ENCODE results near the gene DGCR6. TPM values are rescaled to one million over a fixed set of nuclear protein-coding genes. Genes with fewer than 3 reads are reported as not detected.
"Not testable (repeated sequence)": the region's sequence is repeated elsewhere in the genome, so short reads cannot be mapped to it uniquely, and the experiment has no call there.

DGCR6 gene
- total RNA-seq, 1 donor from 2014 or later: 2.8 TPM

DNA sequence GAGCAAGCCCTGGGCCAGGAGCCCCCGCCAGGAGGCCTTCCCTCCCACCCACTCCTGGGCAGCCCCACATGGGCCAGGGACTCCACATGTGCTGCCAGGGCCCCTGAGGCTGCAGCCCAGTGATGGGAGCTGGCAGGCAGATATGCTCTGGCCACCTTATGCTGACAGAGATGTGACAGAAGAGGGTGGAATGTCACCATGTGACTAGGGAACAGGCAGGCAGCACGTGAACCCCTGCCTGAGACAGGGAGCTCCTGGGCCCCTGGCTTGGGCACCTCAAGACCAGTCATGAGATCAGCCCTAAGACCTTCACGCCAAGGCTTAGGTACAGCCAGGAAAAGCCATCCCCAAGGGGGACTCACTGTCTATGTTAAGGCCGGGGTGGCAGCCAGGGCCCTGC lies 20.9 kb downstream of the DGCR6 start:
- DNase-seq (ENCODE audit: low spot score): no peak
- intact Hi-C loops (cut with DNase I): no loop called here
- no peak for ATAC-seq

DNA sequence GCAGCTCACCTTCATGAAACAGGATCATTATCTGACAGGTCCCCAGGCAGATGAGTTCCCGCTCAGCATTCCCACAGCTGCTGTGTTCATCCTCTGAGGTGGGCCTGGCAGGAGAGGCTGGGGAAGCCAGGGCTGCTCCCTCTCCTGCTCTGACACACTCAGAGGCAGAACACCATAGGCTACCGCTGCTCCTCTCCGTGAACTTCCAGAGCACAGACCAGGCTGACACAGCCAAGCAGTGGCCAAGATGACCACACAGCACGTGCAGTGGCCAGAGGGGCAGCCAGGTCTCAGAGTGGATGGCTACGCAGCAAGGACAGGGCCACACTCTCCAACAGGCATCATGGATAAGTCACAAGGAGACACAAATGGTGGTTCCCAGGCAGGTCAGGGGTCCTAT lies 21.5 kb downstream of the DGCR6 start:
- intact Hi-C loops (cut with DNase I): no loop called here
- DNase-seq (ENCODE audit: low spot score): no peak

DNA sequence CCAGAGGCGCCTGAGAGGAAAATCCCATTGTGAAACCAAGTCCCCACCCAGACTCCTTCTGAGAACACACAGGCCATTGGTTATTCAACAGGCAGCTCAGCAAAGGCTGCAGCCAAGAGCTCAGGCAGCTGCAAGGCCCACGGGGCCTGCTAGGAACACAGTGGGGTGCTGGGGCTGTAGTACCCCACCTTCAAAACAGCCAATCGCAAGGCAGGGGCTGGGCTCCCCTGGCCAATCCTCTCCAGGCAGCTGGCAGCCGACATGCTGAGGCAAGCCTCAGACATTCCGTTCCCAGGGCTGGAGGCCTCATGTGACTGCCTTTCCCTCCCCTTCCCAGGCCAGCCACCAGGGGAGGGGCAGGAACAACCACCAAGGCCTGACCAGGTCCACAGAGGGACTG lies 23.3 kb downstream of the DGCR6 start:
- intact Hi-C loops (cut with DNase I): no loop called here
- ATAC-seq: peak; percentile 96
- no peak for DNase-seq (ENCODE audit: low spot score)

More for the DNA sequence above, 21.5 kb downstream of the DGCR6 start:
- no peak for ATAC-seq

DNA sequence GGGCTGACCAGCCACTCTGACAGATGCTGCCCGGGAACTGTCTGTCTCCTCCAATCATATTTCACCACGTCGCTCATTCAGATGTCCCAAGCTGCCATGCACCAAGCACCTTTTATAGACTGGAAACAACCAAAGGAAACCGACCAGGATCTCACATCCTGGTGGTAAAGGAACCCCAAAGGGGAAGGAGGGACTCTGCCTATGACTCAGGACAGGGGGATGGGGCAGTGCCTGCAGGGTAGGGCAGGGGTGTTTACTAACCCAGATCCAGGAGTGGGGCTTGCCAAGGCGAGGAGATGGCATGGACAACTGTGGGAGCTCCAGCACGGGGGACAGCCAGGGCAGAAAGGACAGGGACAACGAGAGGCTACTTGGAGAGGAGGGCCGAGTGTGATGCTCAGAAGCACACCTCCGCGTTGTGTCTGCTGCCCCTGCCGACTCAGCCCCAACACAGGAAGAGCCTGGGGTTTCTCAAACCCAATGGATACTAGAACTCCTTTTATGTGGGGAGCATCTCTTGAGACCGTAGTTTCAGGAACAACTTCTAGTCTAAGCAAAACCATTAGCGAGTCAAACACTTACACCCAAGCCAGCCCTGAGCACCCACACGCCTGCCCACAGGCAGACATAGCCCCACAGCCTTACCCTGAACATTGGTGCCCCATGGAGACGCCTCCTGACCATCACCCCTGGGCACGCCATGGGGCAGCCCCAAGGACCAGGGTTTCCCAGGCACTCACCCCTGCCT lies 26.0 kb downstream of the DGCR6 start:
- no peak for DNase-seq (ENCODE audit: low spot score)
- no peak for ATAC-seq
- intact Hi-C loops (cut with DNase I): no loop called here

DNA sequence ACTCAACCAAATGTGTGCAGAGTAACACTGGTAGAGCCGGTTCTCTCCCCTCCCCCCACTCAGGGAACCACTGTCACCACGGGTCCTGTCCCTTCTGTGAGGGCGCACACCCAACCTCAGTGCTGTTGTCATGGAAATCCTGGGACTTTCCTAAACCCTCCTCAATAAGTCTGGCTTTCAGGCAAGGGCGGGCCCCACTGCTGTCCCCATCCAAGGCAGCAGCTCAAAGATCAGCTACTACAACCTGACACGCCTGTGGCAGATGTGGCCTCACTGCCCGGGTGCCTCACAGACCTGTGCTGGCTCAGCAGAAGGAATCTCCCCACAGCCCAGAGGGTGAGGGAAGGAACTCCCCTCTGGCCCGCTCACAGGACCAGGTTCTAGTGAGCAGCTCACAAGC lies 27.8 kb downstream of the DGCR6 start:
- ATAC-seq (no peak), DNase-seq (ENCODE audit: low spot score) (no peak)
- intact Hi-C loops (cut with DNase I): no loop called here

DNA sequence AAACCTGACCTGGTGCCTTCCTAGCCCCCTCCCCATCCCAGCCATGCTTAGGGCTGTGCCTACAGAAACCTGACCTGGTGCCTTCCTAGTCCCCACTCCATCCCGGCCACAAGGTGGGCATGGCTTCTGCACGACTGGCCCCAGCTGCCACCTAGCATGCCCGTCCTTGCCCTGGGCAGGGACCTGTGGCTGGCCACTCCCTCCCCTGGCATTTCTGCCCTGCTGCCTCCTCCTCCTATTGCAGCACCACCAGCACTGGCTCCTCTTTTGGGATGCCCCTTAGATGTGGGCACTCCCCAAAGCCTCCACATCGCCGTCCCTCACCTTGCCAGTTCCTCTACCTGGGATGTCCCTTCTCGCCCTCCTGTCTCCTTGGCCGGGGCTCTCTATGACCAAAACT lies 28.6 kb downstream of the DGCR6 start:
- intact Hi-C loops (cut with DNase I); DNase-seq (ENCODE audit: low spot score); ATAC-seq: not testable (repeated sequence)

DNA sequence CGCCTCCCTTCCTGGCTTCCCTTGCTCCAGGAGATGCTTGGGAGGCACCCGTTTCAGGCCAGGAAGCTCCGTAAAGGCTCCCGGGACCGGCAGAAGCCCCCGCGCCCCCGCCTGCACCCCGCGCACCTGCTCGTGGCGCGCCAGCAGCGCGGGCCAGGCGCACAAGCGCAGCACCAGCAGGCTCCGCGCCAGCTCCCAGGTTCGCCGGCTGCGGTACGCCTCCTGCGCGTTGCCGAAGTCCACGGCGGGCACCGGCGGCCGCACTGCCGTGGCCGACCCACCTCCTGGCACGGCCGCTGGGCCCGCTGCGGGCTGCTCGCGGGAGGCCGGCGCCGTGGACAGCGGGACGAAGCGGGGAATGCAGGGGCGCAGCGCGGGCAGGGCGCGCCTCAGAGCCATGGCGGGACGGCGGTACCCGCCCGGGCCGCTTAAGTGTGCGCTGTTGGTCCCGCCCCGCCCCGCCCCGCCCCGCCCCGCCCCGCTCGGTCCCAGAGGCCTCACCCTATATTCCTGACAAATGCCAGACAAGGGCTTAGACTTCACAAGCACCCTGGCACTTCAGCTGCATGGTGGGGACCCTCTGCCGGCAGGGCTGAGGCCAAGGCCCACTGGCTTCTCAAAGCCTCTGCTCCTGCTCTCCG lies 29.9 kb downstream of the DGCR6 start, which contains the start of gene PRODH:
Gene PRODH, minus strand, starts transcription at position 405 of the 641 bp plus-strand sequence. Its CDS starts 6 bp downstream, at position 399.
- intact Hi-C loops (cut with DNase I): no loop called here
- DNase-seq (ENCODE audit: low spot score) (no peak), ATAC-seq (peak; percentile 59)

DNA sequence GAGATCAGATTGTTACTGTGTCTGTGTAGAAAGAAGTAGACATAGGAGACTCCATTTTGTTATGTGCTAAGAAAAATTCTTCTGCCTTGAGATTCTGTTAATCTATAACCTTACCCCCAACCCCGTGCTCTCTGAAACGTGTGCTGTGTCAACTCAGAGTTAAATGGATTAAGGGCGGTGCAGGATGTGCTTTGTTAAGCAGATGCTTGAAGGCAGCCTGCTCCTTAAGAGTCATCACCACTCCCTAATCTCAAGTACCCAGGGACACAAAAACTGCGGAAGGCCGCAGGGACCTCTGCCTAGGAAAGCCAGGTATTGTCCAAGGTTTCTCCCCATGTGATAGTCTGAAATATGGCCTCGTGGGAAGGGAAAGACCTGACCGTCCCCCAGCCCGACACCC lies 32.6 kb downstream of the DGCR6 start:
- DNase-seq (ENCODE audit: low spot score); intact Hi-C loops (cut with DNase I); ATAC-seq: not testable (repeated sequence)

DNA sequence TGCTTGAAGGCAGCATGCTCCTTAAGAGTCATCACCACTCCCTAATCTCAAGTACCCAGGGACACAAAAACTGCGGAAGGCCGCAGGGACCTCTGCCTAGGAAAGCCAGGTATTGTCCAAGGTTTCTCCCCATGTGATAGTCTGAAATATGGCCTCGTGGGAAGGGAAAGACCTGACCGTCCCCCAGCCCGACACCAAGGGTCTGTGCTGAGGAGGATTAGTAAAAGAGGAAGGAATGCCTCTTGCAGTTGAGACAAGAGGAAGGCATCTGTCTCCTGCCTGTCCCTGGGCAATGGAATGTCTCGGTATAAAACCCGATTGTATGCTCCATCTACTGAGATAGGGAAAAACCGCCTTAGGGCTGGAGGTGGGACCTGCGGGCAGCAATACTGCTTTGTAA lies 41.0 kb downstream of the DGCR6 start:
- peak; percentile 12 for DNase-seq (ENCODE audit: low spot score)

DNA sequence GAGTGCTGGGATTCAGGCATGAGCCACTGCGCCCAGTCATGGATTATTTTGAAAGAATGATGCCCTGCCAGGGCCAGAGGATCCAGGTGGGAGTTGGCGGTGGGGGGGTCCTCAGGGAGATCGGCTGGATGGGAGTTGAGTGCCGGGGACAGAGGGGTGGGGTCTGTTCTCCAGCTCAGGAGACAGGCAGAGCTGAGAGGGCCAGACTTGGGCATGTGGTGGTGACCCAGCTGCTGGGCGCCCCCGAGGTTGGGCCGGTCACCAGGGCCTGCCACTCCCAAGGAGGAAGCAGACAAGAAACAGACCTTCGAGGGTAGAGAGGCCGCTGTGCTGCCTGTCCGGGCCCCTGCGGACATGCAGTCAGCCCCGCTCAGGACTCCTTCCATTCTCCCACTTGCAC lies 41.8 kb downstream of the DGCR6 start:
- peak; percentile 47 for DNase-seq (ENCODE audit: low spot score)
- intact Hi-C loops (cut with DNase I): no loop called here
- ATAC-seq: no peak

More for the DNA sequence above, 41.0 kb downstream of the DGCR6 start:
- ATAC-seq; intact Hi-C loops (cut with DNase I): not testable (repeated sequence)

DNA sequence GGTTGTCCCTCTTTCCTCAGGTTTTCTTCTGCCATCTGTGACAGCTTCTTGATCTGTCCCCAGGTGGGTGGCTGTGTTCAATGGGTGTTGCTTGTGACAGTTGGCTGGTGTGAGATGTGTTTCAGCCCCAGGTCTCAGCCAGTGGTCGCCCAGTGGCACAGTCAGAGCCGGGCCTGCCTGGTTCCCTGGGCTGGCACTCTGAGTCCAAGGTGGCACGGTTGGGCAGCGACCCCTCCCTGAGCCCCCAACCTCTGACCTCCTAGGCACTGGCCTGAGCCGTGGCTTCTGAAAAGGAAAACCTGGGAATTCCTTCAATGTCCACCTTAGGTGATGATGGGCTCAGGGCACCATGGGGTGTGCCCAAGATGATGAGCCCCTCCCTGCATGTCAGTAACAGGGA lies 44.0 kb downstream of the DGCR6 start:
- ATAC-seq (no peak), DNase-seq (ENCODE audit: low spot score) (peak; percentile 37)
- intact Hi-C loops (cut with DNase I): no loop called here

DNA sequence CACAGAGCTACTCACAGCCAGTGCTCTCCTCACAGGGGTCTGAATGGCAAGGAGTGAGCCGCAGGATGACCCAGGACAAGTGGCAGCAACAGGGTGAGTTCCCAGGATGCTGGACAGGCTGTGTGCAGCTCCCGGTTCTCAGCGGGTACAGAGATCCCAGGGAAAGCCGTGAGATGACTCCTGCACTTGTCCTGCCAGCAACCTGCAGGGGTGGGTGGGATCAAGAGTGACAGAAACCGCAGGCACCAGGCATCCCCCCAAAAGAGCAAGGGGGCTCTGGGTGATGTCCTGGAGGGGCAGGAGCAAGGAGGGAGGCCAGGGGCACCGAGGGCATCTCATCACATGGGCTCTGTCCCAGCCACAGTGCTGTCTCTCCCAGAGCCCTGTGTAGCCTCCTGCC lies 45.9 kb downstream of the DGCR6 start:
- DNase-seq (ENCODE audit: low spot score): no peak
- intact Hi-C loops (cut with DNase I): no loop called here
- no peak for ATAC-seq

DNA sequence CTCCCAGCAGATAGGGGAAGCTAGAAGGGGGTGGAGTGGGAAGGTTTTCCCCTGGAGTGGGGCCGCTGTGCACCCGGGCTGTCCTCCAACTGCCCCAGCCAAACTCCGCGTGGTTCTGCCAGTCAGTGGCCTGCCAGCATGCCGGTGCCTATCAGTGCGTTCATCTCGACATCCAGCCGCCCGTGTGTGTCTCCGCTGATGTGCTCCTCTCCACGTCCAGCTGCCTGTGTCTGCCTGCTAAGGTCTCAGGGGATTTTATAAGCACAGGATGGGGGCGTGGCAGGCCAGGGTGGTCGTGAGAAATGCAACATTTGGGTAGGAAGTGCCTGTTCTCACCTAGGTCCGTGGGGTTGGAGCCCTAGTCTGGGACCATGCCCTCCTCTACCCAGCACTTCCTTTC lies 47.0 kb downstream of the DGCR6 start:
- DNase-seq (ENCODE audit: low spot score): peak; percentile 39
- ATAC-seq; intact Hi-C loops (cut with DNase I): not testable (repeated sequence)

DNA sequence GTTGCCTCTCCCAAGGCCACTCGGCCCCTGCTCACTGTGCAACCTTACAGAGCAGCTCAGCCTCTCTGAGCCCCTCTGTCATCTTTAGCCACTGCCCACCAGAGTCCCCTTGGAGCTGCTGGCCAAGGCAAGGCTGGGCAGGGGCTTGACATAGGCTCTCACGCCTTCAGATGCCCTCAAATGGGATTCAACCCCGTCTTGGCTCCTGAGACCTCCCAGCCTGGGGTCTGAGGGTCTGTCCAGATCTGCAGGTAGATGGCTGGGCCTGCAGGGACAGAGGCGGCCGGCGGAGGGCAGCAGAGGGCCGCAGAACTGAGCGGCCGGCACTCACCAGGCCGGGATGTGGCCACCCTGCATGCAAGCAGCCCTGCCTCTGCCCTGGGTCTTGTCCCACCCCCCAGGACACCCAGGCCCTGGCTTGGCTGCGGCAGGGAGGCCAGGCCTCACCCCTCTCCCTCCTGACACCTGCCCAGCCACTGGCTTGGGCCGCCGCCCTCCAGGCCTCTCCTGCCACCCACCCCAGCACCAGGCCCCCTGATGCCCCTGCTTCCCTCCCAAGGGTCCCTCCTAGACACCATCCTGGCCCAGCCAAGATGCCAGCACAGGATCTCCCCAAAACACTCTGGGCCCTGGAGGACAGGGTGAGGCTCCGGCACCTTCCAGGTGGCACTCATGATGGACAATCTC lies 48.3 kb downstream of the DGCR6 start:
- ATAC-seq (peak; percentile 83), DNase-seq (ENCODE audit: low spot score) (peak; percentile 77)
- intact Hi-C loops (cut with DNase I): not testable (repeated sequence)

DNA sequence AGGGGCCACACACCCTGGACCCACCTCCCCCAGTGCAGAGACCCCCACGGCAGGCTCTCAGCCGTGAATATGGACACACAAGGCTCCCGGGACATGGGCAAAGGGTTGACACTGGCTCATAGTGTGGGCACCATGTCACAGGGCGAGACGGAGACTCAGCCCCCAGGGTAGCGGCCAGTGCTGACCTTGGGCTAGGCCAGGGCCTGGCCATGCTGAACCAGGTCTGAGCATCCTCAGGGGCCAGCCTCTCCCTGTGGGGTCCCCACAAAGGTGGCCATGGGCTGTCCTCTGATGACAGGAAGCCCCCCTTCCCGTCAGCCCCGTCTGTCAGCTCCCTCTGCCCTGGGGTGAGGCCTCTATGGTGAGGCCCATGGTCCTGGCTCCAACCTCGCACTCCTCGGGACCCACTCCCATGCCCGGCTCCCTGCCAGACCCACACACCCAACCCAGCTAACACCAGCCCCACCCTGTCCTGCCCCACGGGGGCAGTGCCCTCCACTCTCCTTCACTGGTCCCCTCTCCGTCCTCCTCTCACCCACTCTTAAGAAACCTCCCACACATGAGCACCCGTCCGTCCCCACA lies 49.0 kb downstream of the DGCR6 start:
- DNase-seq (ENCODE audit: low spot score): peak; percentile 37
- ATAC-seq: no peak
- intact Hi-C loops (cut with DNase I): no loop called here

DNA sequence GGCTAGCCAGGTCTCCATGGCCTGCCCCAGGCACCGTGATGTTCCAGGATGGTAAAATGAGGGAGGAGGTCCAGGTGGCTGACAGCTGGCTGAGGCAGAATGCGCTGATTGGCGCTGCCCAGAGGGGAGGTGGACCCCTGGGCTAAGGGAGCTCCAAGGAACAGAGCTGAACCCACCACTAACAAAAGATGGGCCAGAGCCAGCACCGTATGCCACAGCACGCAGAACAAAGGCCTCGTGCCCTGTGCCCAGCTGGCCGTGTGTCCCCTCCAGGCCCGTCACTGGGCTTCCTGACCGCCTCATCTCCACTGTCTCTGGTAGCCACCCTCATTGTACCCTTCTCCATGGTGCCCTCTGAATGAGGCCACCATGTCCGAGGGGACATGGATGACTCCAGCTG lies 49.6 kb downstream of the DGCR6 start:
- ATAC-seq (no peak), DNase-seq (ENCODE audit: low spot score) (peak; percentile 42)
- intact Hi-C loops (cut with DNase I): no loop called here

DNA sequence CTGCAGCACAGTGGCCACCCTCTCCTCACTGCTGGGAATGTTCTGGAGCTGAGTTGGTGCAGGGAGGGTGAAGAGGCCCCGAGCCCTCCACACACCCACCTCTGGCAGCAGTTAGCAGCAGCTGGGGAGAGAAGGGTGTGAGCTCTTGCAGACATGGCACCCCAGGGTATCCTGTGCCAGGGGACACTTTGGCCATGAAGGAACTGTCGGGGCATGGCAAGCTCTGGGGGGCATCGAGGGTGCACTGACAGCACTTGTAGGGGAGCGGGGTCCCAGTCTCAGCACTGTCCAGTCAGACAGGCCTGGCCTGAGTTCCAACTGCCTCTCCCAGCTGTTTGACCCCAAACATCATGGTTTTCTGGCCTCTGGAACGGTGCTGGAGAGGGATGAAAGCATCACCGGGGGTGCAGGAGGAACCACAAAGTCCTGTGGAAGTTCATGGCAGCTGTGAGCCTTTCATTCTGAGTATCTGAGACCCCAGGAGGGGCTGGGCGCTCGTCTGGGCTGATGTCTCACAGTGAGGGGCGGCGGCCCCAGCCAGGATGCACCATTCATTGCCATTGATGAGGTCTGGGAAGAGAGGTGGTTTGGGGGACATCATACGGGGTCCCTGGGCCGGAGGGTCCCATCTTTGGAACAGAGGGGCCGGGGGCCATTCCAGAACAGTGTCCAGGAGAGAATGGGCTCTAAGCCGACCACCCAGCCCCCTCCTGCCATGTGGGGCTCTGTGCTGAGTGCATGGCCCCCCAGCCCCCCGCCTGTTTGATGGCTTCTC lies 50.2 kb downstream of the DGCR6 start:
- intact Hi-C loops (cut with DNase I); ATAC-seq: not testable (repeated sequence)
- DNase-seq (ENCODE audit: low spot score): peak; percentile 56

DNA sequence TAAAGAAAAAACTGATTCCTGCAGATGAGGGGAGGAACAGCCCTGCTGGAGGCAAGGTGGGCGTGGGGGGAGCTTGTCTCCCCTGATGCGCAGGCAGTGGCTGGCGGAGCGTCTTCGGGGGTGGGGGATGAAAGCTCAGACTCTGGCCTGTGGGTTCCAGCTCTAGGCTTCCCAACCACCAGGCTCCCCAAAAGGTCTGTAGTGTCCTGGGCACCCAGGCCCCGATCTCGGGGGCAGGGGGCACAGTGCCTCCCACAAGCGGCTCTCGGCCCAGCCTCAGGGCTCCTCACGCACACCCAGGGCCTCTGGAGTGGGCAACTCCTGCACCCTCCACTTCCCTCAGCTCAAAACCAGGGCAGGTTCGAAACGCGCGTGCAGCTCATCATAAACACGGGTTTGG lies 50.8 kb downstream of the DGCR6 start:
- intact Hi-C loops (cut with DNase I); ATAC-seq: not testable (repeated sequence)
- DNase-seq (ENCODE audit: low spot score): peak; percentile 49

Data from sciatic nerve (tissue), 2 donors.